Activated effector memory CD4-positive, alpha-beta T cell treated with anti-CD3 and anti-CD28 coated beads, Interleukin-2, amount 50 U/mL, for 16 hours (primary cell): ENCODE results near the gene ARFIP2.
"Not testable (repeated sequence)": the region's sequence is repeated elsewhere in the genome, so short reads cannot be mapped to it uniquely, and the experiment has no call there.

Experiments
- DNase-seq: peaks from one replicate; pipeline ENCODE4 v3.0.0-alpha.2; 2020

The ARFIP2 gene, protein sequence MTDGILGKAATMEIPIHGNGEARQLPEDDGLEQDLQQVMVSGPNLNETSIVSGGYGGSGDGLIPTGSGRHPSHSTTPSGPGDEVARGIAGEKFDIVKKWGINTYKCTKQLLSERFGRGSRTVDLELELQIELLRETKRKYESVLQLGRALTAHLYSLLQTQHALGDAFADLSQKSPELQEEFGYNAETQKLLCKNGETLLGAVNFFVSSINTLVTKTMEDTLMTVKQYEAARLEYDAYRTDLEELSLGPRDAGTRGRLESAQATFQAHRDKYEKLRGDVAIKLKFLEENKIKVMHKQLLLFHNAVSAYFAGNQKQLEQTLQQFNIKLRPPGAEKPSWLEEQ

GRCh38 chr11:6481012-6481923, at the start of gene ARFIP2, which contains the start of gene TIMM10B:
Gene ARFIP2, minus strand, starts transcription at chr11:6481331. Its CDS starts 910 bp downstream, at chr11:6480421.
Gene TIMM10B, plus strand, starts transcription at chr11:6481501. Its CDS starts 16 bp downstream, at chr11:6481517.
- DNase-seq = peak; percentile 99

GRCh38 chr11:6530848-6531247, 49.7 kb upstream of the ARFIP2 start:
- DNase-seq = no peak

DNA sequence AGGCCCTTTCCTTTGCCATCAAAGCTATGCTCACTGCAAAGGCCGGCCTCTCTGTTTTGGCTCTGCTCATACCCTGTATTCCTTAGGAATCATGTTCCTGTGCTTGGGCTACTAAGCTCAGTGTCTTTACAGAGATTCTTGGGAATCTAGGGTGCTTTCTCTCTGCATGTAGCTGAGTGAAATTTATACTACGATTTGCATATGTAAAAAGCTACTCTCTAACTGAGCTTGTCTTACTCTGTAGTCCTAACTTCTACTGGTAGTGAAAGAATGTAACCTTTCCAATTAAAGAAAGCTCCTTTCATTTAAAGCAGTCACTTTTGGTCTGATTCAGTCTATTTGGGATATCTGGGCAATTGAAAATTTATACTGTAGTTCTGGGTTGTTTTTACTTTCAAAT, 48.1 kb upstream of the ARFIP2 start:
- DNase-seq = no peak

DNA sequence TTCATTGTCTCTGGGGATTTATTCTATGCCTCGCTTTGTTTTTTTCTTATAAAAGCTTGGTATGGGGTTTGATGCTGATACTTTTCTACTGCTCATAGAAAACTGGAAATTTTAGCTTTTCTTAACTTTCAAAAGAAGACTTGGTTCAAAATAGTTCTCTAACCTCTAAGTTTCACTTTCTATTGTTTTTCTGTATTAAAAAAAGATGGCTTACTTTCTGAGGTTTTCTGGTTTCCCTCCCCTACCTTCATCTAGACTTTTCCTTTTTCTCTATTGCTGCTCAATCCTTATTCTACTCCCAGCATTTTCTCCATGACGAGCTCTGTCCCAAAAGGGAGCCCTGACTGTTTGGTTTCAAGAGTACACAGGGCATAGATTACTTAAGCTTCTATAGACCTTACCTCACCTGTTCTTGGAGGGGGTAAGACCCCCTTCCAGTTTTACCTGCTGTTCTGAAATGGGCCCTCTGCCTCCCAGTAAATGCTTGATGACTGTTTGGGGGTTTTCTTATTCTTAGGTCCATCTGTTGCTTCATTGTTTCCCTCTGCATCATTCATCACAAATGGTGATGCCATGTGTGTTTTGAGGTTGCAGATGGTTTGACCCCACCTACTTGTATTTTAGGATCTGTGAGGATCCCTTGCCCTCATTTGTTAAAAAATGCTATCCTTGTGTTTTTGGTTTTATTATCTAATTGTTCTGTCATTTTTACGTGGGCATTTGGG, 45.4 kb upstream of the ARFIP2 start:
- no peak for DNase-seq

DNA sequence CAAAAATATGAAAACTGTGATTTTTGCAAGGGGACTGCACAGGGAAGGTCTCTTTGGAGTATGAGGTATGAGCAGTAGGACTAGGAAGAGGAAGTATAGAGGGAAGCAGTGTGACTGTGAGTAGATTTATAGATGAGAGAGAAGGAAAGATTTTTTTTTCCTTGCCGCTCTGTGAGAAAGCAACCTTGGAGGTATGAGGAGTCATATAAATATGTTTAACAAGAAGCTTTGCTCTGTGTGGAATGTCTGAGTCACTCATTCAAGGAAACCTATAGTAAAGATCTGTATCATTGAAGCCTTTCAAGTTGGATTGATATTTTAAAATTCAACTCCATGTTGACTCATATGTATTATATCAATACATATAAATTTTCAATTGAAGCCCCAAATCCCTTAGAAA, 42.1 kb upstream of the ARFIP2 start:
- DNase-seq = no peak

DNA sequence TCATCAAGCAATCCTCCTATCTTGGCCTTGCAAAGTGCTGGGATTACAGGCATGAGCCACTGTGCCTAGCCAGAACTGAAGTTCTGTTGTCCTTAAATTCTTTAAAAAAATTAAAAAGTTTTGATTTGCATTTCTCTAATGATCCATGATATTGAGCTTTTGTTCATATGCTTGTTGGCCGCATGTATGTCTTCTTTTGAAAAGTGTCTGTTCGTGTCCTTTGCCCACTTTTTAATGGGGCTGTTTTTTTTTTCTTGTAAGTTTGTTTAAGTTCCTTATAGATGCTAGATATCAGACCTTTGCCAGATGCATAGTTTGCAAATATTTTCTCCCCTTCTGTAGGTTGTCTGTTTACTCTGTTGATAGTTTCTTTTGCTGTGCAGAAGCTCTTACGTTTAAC, 40.8 kb upstream of the ARFIP2 start:
- DNase-seq = not testable (repeated sequence)

GRCh38 chr11:6520265-6520664, 39.1 kb upstream of the ARFIP2 start:
- no peak for DNase-seq

DNA sequence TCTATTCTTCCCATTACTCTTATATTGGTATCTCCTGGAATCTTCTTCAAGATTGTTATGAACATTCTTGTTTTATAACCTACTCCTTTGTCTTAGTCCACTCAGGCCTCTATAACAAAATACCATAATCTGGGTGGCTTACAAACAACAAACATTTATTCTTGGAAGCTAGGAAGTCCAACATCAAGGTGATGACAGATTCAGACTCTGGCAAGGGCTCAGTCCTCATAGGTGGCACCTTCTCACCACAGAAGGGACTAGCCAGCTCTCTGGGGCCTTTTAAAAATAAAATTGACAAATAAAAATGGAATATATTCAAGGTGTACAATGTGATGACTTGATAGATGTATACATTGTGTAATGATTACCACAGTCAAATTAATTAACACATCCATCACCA, 35.7 kb upstream of the ARFIP2 start:
- no peak for DNase-seq

DNA sequence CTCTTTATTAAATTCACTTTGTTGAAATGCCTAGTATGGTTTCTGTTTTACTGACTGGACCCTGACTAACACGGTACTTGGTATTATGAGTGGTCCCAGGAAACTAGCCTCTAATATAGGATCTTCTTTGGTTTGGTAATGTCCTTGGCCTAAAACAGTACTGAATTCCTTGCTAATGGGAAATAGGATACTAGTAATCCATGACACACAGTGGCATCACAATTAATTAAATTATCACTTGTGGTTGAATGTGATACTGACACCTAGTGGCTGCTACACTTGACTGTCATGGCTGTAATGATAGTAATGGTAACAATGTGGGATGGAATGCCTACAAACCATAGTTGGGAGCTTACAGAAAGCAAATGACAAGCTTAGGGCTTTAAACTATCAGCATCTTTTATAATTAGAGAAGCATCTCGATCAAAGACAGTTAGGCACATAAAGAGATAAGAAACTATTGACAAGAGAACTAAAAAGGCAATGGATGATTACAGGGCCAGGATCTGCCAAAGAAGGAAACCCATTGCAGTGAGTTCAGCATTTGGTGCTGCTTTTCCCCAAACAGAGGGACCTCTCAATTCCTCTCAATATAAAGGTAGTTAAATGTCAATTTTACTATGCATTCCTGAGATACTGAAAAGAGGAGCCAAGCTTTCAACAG, 24.6 kb upstream of the ARFIP2 start:
- DNase-seq = no peak

DNA sequence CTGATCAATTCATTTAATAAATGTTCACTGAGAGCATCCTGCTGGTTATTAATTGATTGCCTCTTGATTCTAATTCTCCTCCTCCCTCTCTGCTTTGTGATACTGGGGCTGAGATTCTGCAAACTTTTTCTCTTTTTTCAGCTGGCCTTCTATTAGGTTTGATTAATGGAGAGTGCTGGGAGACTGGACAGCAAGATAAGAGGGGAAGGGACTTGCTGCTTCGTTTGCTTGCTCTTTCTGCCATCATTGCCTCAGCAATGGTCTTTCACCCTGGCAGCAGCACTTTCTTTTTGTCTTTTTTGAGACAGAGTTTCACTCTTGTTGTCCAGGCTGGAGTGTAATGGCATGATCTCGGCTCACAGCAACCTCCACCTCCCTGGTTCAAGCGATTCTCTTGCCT, 23.0 kb upstream of the ARFIP2 start:
- DNase-seq = no peak

- no peak for DNase-seq
These were observed 21.3 kb upstream of the ARFIP2 start for GRCh38 chr11:6502382-6502781.

DNA sequence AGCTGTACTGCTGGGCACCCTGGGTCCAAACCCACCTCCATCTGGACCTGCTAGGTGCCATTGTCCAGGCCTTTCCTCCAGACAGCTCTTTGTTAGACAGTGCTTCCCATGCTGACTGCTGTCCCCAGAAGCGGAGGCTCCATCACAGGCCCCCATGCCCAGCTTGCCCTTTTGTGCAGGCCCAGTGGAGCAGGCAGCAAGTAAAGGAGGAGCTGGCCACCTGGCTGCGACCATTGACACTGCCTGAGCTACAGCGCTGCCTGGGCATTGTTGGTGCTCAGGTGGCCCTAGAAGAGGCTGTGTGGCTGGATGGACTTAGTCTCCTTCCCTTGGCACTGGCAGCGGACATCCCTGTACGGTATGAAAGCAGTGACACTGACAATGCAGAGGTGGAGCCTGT, 17.4 kb upstream of the ARFIP2 start:
- DNase-seq = no peak

GRCh38 chr11:6498121-6498520, 17.0 kb upstream of the ARFIP2 start:
- DNase-seq = no peak

GRCh38 chr11:6497069-6497839, 16.1 kb upstream of the ARFIP2 start, which contains the start of gene DNHD1:
Gene DNHD1, plus strand, starts transcription at chr11:6497280. Its CDS starts 936 bp downstream, at chr11:6498216.
- no peak for DNase-seq

DNA sequence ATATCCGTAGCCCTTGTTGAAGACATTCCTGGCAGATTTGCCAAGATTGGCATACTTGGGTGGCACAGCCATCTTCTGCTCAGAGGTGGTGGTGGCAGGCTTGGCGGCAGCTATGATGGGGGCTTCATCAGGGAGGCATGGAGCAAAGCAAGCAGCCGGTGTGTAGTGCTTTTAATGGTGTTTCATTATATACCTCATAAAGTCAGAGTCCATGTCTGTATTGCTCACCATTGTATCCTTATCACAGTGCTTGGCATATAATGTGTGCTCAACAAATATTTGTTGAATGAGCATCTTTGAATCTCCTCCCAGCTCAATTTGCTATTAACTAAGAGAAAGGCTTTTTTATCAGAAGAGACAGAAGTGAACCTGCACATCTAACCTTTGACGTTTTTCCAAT, 8.2 kb upstream of the ARFIP2 start:
- DNase-seq = no peak

DNA sequence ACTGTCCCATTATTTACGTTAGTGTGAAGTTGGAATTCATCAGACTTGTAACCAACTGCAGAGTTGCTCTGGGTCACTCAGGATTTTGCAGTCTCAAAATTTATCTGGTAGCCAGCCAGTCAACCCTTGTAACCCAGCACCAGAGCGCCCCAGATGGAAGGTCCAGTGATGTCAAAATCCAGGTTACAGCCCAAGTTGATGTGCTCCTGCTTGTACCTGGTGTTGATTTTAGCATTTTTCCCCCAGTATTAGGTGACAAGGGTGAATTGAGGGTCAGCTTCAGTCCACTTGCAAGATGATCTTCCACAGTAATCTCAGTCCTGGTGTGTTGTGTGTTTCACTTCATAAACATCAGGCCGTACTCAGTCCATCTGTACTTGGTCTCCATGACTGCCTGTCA, 7.7 kb upstream of the ARFIP2 start:
- DNase-seq = no peak

DNA sequence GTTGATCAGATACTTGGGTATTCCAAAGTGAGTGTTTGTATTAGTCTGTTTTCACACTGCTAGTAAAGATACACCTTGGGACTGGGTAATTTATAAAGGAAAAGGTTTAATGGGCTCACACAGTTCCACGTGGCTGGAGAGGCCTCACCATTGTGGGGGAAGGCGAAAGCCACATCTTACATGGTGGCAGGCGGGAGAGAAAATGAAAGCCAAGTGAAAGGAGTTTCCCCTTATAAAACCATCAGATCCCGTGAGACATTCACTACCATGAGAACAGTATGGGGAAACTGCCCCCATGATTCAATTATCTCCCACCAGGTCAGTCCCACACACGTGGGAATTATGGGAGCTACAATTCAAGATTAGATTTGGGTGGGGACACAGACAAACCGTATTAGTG, 7.2 kb upstream of the ARFIP2 start:
- DNase-seq = no peak

GRCh38 chr11:6486938-6487337, 5.8 kb upstream of the ARFIP2 start:
- DNase-seq = no peak

DNA sequence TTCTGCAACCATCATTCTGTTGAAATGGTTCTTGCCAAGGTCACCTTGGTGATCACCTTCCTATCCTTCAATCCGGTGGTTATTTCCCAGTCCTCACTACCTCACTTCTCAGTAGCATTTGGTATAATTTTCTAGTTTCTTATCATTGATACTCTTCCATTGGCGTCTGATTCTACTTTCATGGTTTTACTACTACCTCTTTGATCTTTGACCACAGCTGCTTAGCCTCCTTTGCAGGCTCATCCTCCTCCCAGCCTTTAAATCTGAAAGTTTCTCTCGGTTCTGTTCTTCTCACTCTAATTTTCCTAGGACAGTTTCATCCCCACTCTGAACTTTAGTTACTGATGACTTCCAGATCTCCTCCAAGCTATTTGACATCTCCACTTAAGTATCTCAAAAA, 5.1 kb upstream of the ARFIP2 start:
- no peak for DNase-seq

GRCh38 chr11:6485661-6486060, 4.5 kb upstream of the ARFIP2 start:
- DNase-seq = no peak

DNA sequence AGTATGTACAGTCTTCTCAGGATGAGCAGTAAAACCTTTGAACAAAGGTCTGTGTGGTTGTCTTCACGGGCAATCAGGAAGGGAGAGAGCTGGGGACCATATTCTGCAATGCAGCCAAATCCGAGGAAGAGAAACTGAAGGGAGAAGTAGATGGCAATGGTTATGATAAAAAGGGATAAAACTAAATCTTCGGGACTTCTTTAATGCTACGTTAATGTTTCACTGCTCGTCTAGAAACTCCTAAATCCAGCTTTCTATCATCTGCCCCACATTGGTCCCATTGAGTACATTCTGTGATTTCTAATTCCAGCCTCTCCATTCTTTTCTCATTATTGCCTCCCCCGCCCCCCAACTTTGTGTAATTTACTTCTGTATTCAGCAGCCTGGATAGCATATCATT, 1.9 kb upstream of the ARFIP2 start:
- DNase-seq = no peak

DNA sequence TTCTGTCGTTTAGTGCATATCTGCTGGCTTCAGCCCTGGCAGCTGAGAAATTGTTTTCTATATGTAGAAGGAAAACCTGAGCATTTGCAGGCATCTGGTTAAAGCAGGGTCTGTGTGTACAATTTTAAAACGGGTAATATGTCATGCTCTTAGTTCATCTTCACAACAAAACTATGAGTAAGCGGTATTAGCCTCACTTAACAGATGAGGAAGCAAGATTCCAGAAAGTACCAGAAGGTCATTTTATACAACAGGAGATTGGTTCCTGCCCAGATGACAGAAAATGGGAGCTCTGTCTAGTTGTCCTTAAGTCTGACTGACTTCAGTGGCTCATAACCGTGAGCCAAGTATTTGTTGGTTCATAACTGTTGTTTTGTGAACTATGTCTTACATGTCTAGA, 1.3 kb upstream of the ARFIP2 start:
- DNase-seq = no peak
